Loucy (cell line): ENCODE data around the gene LCE1F.

Source experiments
- EZH2phosphoT487 ChIP-seq: fragments of 200-600 bp; IDR thresholded peaks from 2 replicates; pipeline ENCODE4 v1.6.1; 2018; ENCODE audit warnings: antibody characterized with exemption, mild to moderate bottlenecking, moderate library complexity, borderline replicate concordance
- TF ChIP-seq, protein P1 (sequence below): fragments of 200-600 bp; sonication (generic); conservative IDR thresholded peaks from 2 replicates; pipeline ENCODE4 v1.5.1; 2014; ENCODE audit warnings: mild to moderate bottlenecking, antibody characterized with exemption, low read length

DNA sequence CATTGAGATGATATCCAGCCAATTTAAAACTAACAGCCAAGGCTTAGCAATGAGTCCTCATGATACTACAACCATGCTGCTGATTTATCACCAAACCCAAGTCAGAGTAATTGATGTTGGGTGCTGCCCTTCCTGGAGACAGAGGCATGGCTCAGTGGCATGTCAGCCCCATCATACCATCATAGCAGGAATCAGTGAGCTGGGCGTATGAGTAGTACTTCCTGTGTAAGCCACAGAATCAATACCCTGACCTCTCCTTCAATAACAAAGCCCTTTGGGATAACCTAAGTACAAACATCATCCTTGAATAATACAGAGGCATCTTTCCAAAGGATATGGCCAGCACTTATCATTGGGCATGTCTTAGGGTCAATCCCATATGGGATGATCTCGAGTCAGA lies 8.2 kb downstream of the LCE1F start:
- TF ChIP-seq, protein P1, sequence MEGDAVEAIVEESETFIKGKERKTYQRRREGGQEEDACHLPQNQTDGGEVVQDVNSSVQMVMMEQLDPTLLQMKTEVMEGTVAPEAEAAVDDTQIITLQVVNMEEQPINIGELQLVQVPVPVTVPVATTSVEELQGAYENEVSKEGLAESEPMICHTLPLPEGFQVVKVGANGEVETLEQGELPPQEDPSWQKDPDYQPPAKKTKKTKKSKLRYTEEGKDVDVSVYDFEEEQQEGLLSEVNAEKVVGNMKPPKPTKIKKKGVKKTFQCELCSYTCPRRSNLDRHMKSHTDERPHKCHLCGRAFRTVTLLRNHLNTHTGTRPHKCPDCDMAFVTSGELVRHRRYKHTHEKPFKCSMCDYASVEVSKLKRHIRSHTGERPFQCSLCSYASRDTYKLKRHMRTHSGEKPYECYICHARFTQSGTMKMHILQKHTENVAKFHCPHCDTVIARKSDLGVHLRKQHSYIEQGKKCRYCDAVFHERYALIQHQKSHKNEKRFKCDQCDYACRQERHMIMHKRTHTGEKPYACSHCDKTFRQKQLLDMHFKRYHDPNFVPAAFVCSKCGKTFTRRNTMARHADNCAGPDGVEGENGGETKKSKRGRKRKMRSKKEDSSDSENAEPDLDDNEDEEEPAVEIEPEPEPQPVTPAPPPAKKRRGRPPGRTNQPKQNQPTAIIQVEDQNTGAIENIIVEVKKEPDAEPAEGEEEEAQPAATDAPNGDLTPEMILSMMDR = no peak
- TF ChIP-seq EZH2phosphoT487 = no peak
